ENCODE measurements around the gene LYPD8.

DNA sequence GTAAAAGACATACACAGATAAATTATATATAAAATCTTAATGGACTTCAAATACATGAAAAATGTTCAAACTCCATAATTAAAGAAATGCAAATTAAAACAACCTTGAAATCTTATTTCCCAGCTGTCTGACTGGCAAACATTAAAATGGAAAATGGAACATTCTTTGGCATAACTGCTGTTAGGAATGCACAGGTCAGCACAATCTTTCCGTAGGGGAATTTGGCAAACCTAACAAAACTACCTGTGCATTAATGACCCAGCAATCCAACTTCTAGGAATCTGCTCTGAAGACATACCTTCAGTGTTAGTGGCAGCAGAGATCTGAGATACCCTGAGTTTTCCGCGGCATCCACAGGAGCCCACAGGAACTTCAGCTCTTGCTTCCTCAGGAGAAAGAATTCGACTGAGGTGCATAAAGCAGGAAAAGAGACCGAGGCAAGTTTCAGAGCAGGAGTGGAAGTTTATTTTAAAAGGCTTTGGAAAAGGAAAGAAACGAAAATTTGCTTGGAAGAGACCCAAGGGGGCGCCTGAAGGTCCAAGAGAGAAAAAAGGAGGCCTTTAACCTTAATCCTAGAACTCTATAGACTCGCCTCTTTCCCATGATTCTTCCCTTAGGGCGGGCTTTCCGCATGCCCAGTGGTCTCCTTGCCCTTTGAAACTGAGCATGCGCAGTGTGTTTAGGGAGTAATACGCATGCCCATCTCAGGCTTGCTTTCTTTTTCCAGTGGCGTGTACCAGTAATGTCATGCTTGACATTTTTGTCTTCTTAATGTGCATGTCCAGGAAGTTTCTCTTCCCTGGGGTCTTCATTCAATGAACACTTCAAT, 24.8 kb downstream of the LYPD8 start:
- TF ChIP-seq, protein P1, sequence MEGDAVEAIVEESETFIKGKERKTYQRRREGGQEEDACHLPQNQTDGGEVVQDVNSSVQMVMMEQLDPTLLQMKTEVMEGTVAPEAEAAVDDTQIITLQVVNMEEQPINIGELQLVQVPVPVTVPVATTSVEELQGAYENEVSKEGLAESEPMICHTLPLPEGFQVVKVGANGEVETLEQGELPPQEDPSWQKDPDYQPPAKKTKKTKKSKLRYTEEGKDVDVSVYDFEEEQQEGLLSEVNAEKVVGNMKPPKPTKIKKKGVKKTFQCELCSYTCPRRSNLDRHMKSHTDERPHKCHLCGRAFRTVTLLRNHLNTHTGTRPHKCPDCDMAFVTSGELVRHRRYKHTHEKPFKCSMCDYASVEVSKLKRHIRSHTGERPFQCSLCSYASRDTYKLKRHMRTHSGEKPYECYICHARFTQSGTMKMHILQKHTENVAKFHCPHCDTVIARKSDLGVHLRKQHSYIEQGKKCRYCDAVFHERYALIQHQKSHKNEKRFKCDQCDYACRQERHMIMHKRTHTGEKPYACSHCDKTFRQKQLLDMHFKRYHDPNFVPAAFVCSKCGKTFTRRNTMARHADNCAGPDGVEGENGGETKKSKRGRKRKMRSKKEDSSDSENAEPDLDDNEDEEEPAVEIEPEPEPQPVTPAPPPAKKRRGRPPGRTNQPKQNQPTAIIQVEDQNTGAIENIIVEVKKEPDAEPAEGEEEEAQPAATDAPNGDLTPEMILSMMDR (IDR thresholded peaks at IDR 0.05; ENCODE audit: low read length) = no peak
- no peak for TF ChIP-seq EZH2 (optimal IDR thresholded peaks at IDR 0.05; ENCODE audit: low read depth, low read length)
